K562 (cell line): ENCODE measurements around the gene FASN. TPM values are rescaled to one million over a fixed set of nuclear protein-coding genes. Genes with fewer than 3 reads are reported as not detected.

Experiments
- CHD2 ChIP-seq: IDR thresholded peaks from 2 replicates; pipeline ENCODE4 v1.6.1; 2011; ENCODE audit warnings: low read depth, low read length
- FIP1L1 ChIP-seq: fragments of 200-400 bp; formaldehyde crosslinking; IDR thresholded peaks from 2 replicates; pipeline ENCODE4 v1.6.1; 2018; ENCODE audit warnings: mild to moderate bottlenecking, low read depth, low read length; ENCODE audit not compliant: poor library complexity, severe bottlenecking
- SRSF3 ChIP-seq: fragments of 200-400 bp; formaldehyde crosslinking; IDR thresholded peaks from 2 replicates; pipeline ENCODE4 v1.6.1; 2016; ENCODE audit warnings: mild to moderate bottlenecking, low read length, moderate library complexity; ENCODE audit not compliant: insufficient read depth
- ZKSCAN1 ChIP-seq: fragments of 150-350 bp; IDR thresholded peaks from 2 replicates; pipeline ENCODE4 v1.6.1; 2016; ENCODE audit warnings: low read depth, low read length
- polyA plus RNA-seq, 8 experiments: library from polyadenylated mRNA; depleted of rRNA in 4 of 8; stranded (reverse) in 5 of 8; unstranded in 3 of 8; fragments of >200 nt; fragmentation: Nextera tagmentation in 2 of 8; fragmentation: Illumina TruSeq in 1 of 8; extraction: Ambion mirVana in 2 of 8; extraction: Trizol in 1 of 8; gene quantifications; 2 replicates each; pipeline versions ENCODE4 v1.2.1 to v1.2.3, GENCODE V29; 2011 to 2014; ENCODE audit warnings: inconsistent platforms in 1 of 8, missing spikeins in 1 of 8
- total RNA-seq, 7 experiments: library from RNA; depleted of rRNA in 6 of 7; stranded (reverse); fragments of >200 nt in 6 of 7; fragmentation: Illumina TruSeq in 2 of 7; extraction: Trizol in 2 of 7; gene quantifications; 2 replicates each; pipeline versions ENCODE4 v1.2.1 to v1.2.3, GENCODE V29; 2011 to 2021; ENCODE audit warnings: low replicate concordance in 1 of 7
- TF ChIP-seq, protein P1 (sequence below): sonication (generic); formaldehyde crosslinking; IDR thresholded peaks from 2 replicates; pipeline ENCODE4 v1.8.0; 2023; ENCODE audit warnings: mild to moderate bottlenecking, missing genetic modification reagents
- TF ChIP-seq, protein P2 (sequence below): fragments of 450-650 bp; IDR thresholded peaks from 2 replicates; pipeline ENCODE4 v1.6.1; 2016; ENCODE audit warnings: missing biosample characterization, missing genetic modification characterization

FASN gene
- total and polyA plus RNA-seq, 9 of the 15 experiments (the other 6 are each of a cell fraction or from before 2014, with no cell fraction given) = 0.15 to 663 (median 49.9) TPM

- TF ChIP-seq ZKSCAN1 (no peak), SRSF3 (0 out of 2 replicates have a peak, but pooled peaks have one; percentile 66), CHD2 (no peak), FIP1L1 (peak; percentile 90)
- TF ChIP-seq, protein P1, sequence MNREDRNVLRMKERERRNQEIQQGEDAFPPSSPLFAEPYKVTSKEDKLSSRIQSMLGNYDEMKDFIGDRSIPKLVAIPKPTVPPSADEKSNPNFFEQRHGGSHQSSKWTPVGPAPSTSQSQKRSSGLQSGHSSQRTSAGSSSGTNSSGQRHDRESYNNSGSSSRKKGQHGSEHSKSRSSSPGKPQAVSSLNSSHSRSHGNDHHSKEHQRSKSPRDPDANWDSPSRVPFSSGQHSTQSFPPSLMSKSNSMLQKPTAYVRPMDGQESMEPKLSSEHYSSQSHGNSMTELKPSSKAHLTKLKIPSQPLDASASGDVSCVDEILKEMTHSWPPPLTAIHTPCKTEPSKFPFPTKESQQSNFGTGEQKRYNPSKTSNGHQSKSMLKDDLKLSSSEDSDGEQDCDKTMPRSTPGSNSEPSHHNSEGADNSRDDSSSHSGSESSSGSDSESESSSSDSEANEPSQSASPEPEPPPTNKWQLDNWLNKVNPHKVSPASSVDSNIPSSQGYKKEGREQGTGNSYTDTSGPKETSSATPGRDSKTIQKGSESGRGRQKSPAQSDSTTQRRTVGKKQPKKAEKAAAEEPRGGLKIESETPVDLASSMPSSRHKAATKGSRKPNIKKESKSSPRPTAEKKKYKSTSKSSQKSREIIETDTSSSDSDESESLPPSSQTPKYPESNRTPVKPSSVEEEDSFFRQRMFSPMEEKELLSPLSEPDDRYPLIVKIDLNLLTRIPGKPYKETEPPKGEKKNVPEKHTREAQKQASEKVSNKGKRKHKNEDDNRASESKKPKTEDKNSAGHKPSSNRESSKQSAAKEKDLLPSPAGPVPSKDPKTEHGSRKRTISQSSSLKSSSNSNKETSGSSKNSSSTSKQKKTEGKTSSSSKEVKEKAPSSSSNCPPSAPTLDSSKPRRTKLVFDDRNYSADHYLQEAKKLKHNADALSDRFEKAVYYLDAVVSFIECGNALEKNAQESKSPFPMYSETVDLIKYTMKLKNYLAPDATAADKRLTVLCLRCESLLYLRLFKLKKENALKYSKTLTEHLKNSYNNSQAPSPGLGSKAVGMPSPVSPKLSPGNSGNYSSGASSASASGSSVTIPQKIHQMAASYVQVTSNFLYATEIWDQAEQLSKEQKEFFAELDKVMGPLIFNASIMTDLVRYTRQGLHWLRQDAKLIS (CRISPR knock-in tag) = peak; percentile 32; the same call in 1 of the 2 replicates
- TF ChIP-seq, protein P2, sequence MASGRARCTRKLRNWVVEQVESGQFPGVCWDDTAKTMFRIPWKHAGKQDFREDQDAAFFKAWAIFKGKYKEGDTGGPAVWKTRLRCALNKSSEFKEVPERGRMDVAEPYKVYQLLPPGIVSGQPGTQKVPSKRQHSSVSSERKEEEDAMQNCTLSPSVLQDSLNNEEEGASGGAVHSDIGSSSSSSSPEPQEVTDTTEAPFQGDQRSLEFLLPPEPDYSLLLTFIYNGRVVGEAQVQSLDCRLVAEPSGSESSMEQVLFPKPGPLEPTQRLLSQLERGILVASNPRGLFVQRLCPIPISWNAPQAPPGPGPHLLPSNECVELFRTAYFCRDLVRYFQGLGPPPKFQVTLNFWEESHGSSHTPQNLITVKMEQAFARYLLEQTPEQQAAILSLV (tag) = no peak
These were observed 192 bp downstream of the FASN start (continued) for GRCh38 chr17:82097919-82098168.
